HepG2 (cell line): Measurements from ENCODE around the gene RNASE11. TPM values are rescaled to one million over a fixed set of nuclear protein-coding genes. Genes with fewer than 3 reads are reported as not detected.

Experiments used
- NPAS2 ChIP-seq: sonication (generic); formaldehyde crosslinking; IDR thresholded peaks from 2 replicates; pipeline ENCODE4 v1.8.0; 2022; ENCODE audit warnings: mild to moderate bottlenecking, missing genetic modification reagents, borderline replicate concordance
- PCBP2 ChIP-seq: fragments of 200-400 bp; formaldehyde crosslinking; optimal IDR thresholded peaks from 2 replicates; pipeline ENCODE3; 2018; ENCODE audit warnings: low read length, low read depth; ENCODE audit not compliant: poor library complexity, severe bottlenecking
- PTBP1 ChIP-seq: fragments of 200-400 bp; formaldehyde crosslinking; IDR thresholded peaks from 2 replicates; pipeline ENCODE4 v1.6.1; 2018; ENCODE audit warnings: low read length, low read depth; ENCODE audit not compliant: poor library complexity, severe bottlenecking
- RARG ChIP-seq: sonication (generic); formaldehyde crosslinking; IDR thresholded peaks from 2 replicates; pipeline ENCODE4 v1.4.0; 2020; ENCODE audit warnings: low read depth, mild to moderate bottlenecking, missing genetic modification reagents
- SAP130 ChIP-seq: IDR thresholded peaks from 2 replicates; pipeline ENCODE4 v1.6.1; 2016; ENCODE audit warnings: low read depth
- SETDB1 ChIP-seq: sonication (generic); formaldehyde crosslinking; IDR thresholded peaks from 2 replicates; pipeline ENCODE4 v1.5.1; 2020; ENCODE audit warnings: missing genetic modification reagents, mild to moderate bottlenecking, borderline replicate concordance
- SP4 ChIP-seq: sonication (generic); formaldehyde crosslinking; IDR thresholded peaks from 2 replicates; pipeline ENCODE4 v1.8.1; 2023; ENCODE audit warnings: mild to moderate bottlenecking, missing genetic modification reagents
- TEAD3 ChIP-seq: optimal IDR thresholded peaks from 2 replicates; pipeline ENCODE3; 2016; ENCODE audit warnings: borderline replicate concordance
- UBTF ChIP-seq: sonication (generic); formaldehyde crosslinking; IDR thresholded peaks from 2 replicates; pipeline ENCODE4 v1.4.0; 2020; ENCODE audit warnings: mild to moderate bottlenecking, missing genetic modification reagents
- WIZ ChIP-seq: sonication (generic); formaldehyde crosslinking; IDR thresholded peaks from 2 replicates; pipeline ENCODE4 v1.5.1; 2020; ENCODE audit warnings: mild to moderate bottlenecking, missing genetic modification reagents
- ZNF34 ChIP-seq: sonication (generic); formaldehyde crosslinking; IDR thresholded peaks from 2 replicates; pipeline ENCODE4 v1.4.0; 2020; ENCODE audit warnings: mild to moderate bottlenecking, missing genetic modification reagents, borderline replicate concordance
- ZNF343 ChIP-seq: sonication (generic); formaldehyde crosslinking; IDR thresholded peaks from 2 replicates; pipeline ENCODE4 v1.4.0; 2020; ENCODE audit warnings: mild to moderate bottlenecking, missing genetic modification reagents
- ZNF460 ChIP-seq: sonication (generic); formaldehyde crosslinking; IDR thresholded peaks from 2 replicates; pipeline ENCODE4 v1.5.1; 2020; ENCODE audit warnings: missing genetic modification reagents, mild to moderate bottlenecking, borderline replicate concordance
- ZNF549 ChIP-seq: sonication (generic); formaldehyde crosslinking; IDR thresholded peaks from 2 replicates; pipeline ENCODE4 v1.5.0; 2020; ENCODE audit warnings: missing genetic modification reagents
- ZNF558 ChIP-seq: sonication (generic); formaldehyde crosslinking; IDR thresholded peaks from 2 replicates; pipeline ENCODE4 v1.9.0; 2022; ENCODE audit warnings: mild to moderate bottlenecking, missing genetic modification reagents, borderline replicate concordance
- ZNF569 ChIP-seq: sonication (generic); formaldehyde crosslinking; IDR thresholded peaks from 2 replicates; pipeline ENCODE4 v1.5.0; 2020; ENCODE audit warnings: mild to moderate bottlenecking, missing genetic modification reagents, moderate library complexity, borderline replicate concordance
- ZNF580 ChIP-seq: IDR thresholded peaks from 2 replicates; pipeline ENCODE4 v1.6.1; 2016; ENCODE audit warnings: low read depth, borderline replicate concordance
- ZNF607 ChIP-seq: sonication (generic); formaldehyde crosslinking; IDR thresholded peaks from 2 replicates; pipeline ENCODE4 v1.5.1; 2020; ENCODE audit warnings: missing genetic modification reagents, mild to moderate bottlenecking, borderline replicate concordance
- ZNF644 ChIP-seq: IDR thresholded peaks from 2 replicates; pipeline ENCODE4 v1.6.1; 2016; ENCODE audit warnings: low read depth
- ZNF652 ChIP-seq: IDR thresholded peaks from 2 replicates; pipeline ENCODE4 v1.6.1; 2016; ENCODE audit warnings: low read depth, borderline replicate concordance
- ZNF7 ChIP-seq: IDR thresholded peaks from 2 replicates; pipeline ENCODE4 v1.6.1; 2016; ENCODE audit warnings: missing biosample characterization, missing genetic modification reagents
- ZNF788 ChIP-seq: sonication (generic); formaldehyde crosslinking; IDR thresholded peaks from 2 replicates; pipeline ENCODE4 v1.5.0; 2020; ENCODE audit warnings: mild to moderate bottlenecking, missing genetic modification reagents, borderline replicate concordance
- polyA plus RNA-seq, 8 experiments: library from polyadenylated mRNA; depleted of rRNA in 3 of 8; stranded (reverse) in 7 of 8; unstranded in 1 of 8; fragments of >200 nt; fragmentation: Illumina TruSeq in 4 of 8; extraction: Trizol in 4 of 8; gene quantifications; 2 replicates each; pipeline versions ENCODE4 v1.2.1 to v1.2.3, GENCODE V29; 2011 to 2016; ENCODE audit warnings: low read depth in 4 of 8, missing spikeins in 1 of 8, mixed read lengths in 1 of 8; ENCODE audit not compliant: insufficient read depth in 1 of 8
- total RNA-seq, 5 experiments: library from RNA; depleted of rRNA; stranded (reverse); fragments of >200 nt; fragmentation: Illumina TruSeq; extraction: Trizol; gene quantifications; 2 replicates each; pipeline ENCODE4 v1.2.3, GENCODE V29; 2016; ENCODE audit warnings: low read depth in 1 of 5
- TF ChIP-seq, protein P1 (sequence below): sonication (generic); formaldehyde crosslinking; IDR thresholded peaks from 2 replicates; pipeline ENCODE4 v1.5.0; 2020; ENCODE audit warnings: missing genetic modification reagents
- TF ChIP-seq, protein P2 (sequence below): sonication (generic); formaldehyde crosslinking; IDR thresholded peaks from 2 replicates; pipeline ENCODE4 v1.8.1; 2023; ENCODE audit warnings: mild to moderate bottlenecking, missing genetic modification reagents
- TF ChIP-seq, protein P3 (sequence below): sonication (generic); formaldehyde crosslinking; IDR thresholded peaks from 2 replicates; pipeline ENCODE4 v1.8.0; 2022; ENCODE audit warnings: mild to moderate bottlenecking, missing genetic modification reagents, moderate library complexity

The RNASE11 gene
- total and polyA plus RNA-seq, 2 of the 13 experiments (the other 11 are each of a cell fraction or from before 2014, with no cell fraction given), result not detected

GRCh38 chr14:20622816-20623291, 35.1 kb upstream of the RNASE11 start (continued):
- TF ChIP-seq UBTF (CRISPR knock-in tag) (0 out of 2 replicates have a peak, but pooled peaks have one; percentile 17), SETDB1 (no peak), ZNF652 (CRISPR knock-in tag) (no peak), ZNF788 (CRISPR knock-in tag) (no peak), ZNF569 (CRISPR knock-in tag) (no peak), ZNF549 (CRISPR knock-in tag) (no peak), PTBP1 (no peak), ZNF7 (CRISPR knock-in tag) (no peak), TEAD3 (CRISPR knock-in tag) (peak; percentile 51), ZNF34 (no peak), ZNF580 (no peak), ZNF460 (CRISPR knock-in tag) (no peak), ZNF607 (CRISPR knock-in tag) (no peak), ZNF558 (CRISPR knock-in tag) (no peak), SAP130 (CRISPR knock-in tag) (peak; percentile 37; the same call in 1 of the 2 replicates), ZNF343 (CRISPR knock-in tag) (no peak), RARG (no peak), SP4 (CRISPR knock-in tag) (no peak), ZNF644 (CRISPR knock-in tag) (no peak), WIZ (no peak), NPAS2 (CRISPR knock-in tag) (no peak), PCBP2 (no peak)
- TF ChIP-seq, protein P1, sequence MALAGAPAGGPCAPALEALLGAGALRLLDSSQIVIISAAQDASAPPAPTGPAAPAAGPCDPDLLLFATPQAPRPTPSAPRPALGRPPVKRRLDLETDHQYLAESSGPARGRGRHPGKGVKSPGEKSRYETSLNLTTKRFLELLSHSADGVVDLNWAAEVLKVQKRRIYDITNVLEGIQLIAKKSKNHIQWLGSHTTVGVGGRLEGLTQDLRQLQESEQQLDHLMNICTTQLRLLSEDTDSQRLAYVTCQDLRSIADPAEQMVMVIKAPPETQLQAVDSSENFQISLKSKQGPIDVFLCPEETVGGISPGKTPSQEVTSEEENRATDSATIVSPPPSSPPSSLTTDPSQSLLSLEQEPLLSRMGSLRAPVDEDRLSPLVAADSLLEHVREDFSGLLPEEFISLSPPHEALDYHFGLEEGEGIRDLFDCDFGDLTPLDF (CRISPR knock-in tag), result no peak
- TF ChIP-seq, protein P2, sequence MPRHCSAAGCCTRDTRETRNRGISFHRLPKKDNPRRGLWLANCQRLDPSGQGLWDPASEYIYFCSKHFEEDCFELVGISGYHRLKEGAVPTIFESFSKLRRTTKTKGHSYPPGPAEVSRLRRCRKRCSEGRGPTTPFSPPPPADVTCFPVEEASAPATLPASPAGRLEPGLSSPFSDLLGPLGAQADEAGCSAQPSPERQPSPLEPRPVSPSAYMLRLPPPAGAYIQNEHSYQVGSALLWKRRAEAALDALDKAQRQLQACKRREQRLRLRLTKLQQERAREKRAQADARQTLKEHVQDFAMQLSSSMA (CRISPR knock-in tag), result no peak
- TF ChIP-seq, protein P3, sequence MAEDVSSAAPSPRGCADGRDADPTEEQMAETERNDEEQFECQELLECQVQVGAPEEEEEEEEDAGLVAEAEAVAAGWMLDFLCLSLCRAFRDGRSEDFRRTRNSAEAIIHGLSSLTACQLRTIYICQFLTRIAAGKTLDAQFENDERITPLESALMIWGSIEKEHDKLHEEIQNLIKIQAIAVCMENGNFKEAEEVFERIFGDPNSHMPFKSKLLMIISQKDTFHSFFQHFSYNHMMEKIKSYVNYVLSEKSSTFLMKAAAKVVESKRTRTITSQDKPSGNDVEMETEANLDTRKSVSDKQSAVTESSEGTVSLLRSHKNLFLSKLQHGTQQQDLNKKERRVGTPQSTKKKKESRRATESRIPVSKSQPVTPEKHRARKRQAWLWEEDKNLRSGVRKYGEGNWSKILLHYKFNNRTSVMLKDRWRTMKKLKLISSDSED (CRISPR knock-in tag), result no peak
